Neuronal stem cell (in vitro differentiated cells): ENCODE data around the gene NFYA.
A peak's percentile ranks its signal among the peaks of the same experiment; 100 is the strongest.

Experiments
- DNase-seq: peaks from one replicate; pipeline ENCODE4 v3.0.0-alpha.2; 2013; ENCODE audit warnings: low spot score
- H2AFZ ChIP-seq: one replicate; pipeline ENCODE4 v1.6.1; 2013; ENCODE audit warnings: mild to moderate bottlenecking, low read length, inconsistent platforms
- H2AK5ac ChIP-seq: 2 replicates; pipeline ENCODE4 v1.6.1; 2013; ENCODE audit warnings: low read depth, mild to moderate bottlenecking, inconsistent platforms, low read length, moderate library complexity, mixed read lengths
- H2BK120ac ChIP-seq: 2 replicates; pipeline ENCODE4 v1.6.1; 2013; ENCODE audit warnings: low read depth, mild to moderate bottlenecking, inconsistent platforms, low read length, moderate library complexity, mixed read lengths
- H2BK12ac ChIP-seq: one replicate; pipeline ENCODE4 v1.6.1; 2013; ENCODE audit warnings: low read length, inconsistent platforms
- H2BK15ac ChIP-seq: 2 replicates; pipeline ENCODE4 v1.6.1; 2013; ENCODE audit warnings: mild to moderate bottlenecking, low read length, inconsistent platforms, mixed read lengths
- H2BK5ac ChIP-seq: one replicate; pipeline ENCODE4 v1.6.1; 2013; ENCODE audit warnings: inconsistent platforms, mild to moderate bottlenecking, low read length, moderate library complexity
- H3K14ac ChIP-seq: one replicate; pipeline ENCODE4 v1.6.1; 2013; ENCODE audit warnings: low read length, inconsistent platforms
- H3K18ac ChIP-seq: 2 replicates; pipeline ENCODE4 v1.6.1; 2013; ENCODE audit warnings: low read length, inconsistent platforms
- H3K23ac ChIP-seq: 2 replicates; pipeline ENCODE4 v1.6.1; 2013; ENCODE audit warnings: low read depth, mild to moderate bottlenecking, mixed read lengths, low read length, inconsistent platforms; ENCODE audit not compliant: poor library complexity
- H3K27ac ChIP-seq: replicated peaks from 3 replicates; pipeline ENCODE4 v1.5.1; 2013; ENCODE audit warnings: low read length, inconsistent platforms
- H3K27me3 ChIP-seq, 3 experiments: 2 replicates each; pipeline ENCODE4 v1.6.1; 2013; ENCODE audit warnings: low read length in 3 of 3, mild to moderate bottlenecking in 2 of 3, inconsistent platforms in 1 of 3, low read depth in 1 of 3, mixed read lengths in 1 of 3, moderate library complexity in 1 of 3; ENCODE audit not compliant: control insufficient read depth in 3 of 3, insufficient read depth in 3 of 3
- H3K36me3 ChIP-seq, 2 donors: replicated peaks in 1 of 2; 2 replicates each; pipeline ENCODE4 v1.6.1; 2013; ENCODE audit warnings: low read length in 2 of 2; ENCODE audit not compliant: control insufficient read depth in 2 of 2, insufficient read depth in 2 of 2
- H3K4ac ChIP-seq: 2 replicates; pipeline ENCODE4 v1.6.1; 2013; ENCODE audit warnings: inconsistent platforms, mild to moderate bottlenecking, low read length, moderate library complexity
- H3K4me1 ChIP-seq, 2 donors: 1 replicate in 1 of 2; 2 replicates in 1 of 2; pipeline ENCODE4 v1.6.1; 2013; ENCODE audit warnings: low read length in 2 of 2, low read depth in 1 of 2; ENCODE audit not compliant: control insufficient read depth in 2 of 2, insufficient read depth in 1 of 2
- H3K4me2 ChIP-seq: one replicate; pipeline ENCODE4 v1.6.1; 2013; ENCODE audit warnings: mild to moderate bottlenecking, low read length, inconsistent platforms; ENCODE audit not compliant: insufficient read depth, poor library complexity, severe bottlenecking
- H3K4me3 ChIP-seq, 2 donors: 2 replicates each; pipeline ENCODE4 v1.5.1; 2013; ENCODE audit warnings: low read length in 2 of 2, mild to moderate bottlenecking in 2 of 2, inconsistent platforms in 1 of 2, moderate library complexity in 1 of 2
- H3K79me1 ChIP-seq: one replicate; pipeline ENCODE4 v1.6.1; 2013; ENCODE audit warnings: low read depth, mild to moderate bottlenecking, inconsistent platforms, low read length, moderate library complexity
- H3K9ac ChIP-seq: one replicate; pipeline ENCODE4 v1.6.1; 2013; ENCODE audit warnings: mild to moderate bottlenecking, low read depth, low read length, inconsistent platforms; ENCODE audit not compliant: poor library complexity
- H3K9me3 ChIP-seq, 2 donors: replicated peaks in 1 of 2; 2 replicates each; pipeline versions ENCODE3 to v1.6.1; 2013; ENCODE audit warnings: low read length in 2 of 2, mild to moderate bottlenecking in 2 of 2, inconsistent platforms in 1 of 2, low read depth in 1 of 2, mixed read lengths in 1 of 2, moderate library complexity in 1 of 2; ENCODE audit not compliant: control insufficient read depth in 2 of 2, insufficient read depth in 1 of 2
- H4K8ac ChIP-seq: one replicate; pipeline ENCODE4 v1.6.1; 2013; ENCODE audit warnings: low read depth, mild to moderate bottlenecking, inconsistent platforms, low read length, moderate library complexity
- H4K91ac ChIP-seq: one replicate; pipeline ENCODE4 v1.6.1; 2013; ENCODE audit warnings: low read length, low read depth, mild to moderate bottlenecking, inconsistent platforms; ENCODE audit not compliant: poor library complexity
- WGBS, 2 donors: extraction: QIAGEN DNeasy Blood & Tissue Kit; methylation state at CpG; one replicate each; pipeline ENCODE4 v1.1.7; 2013; ENCODE audit warnings: missing lambda C conversion rate in 2 of 2, mixed read lengths in 1 of 2; ENCODE audit not compliant: insufficient read length in 2 of 2, insufficient replicate concordance in 1 of 2; ENCODE audit errors: extremely low coverage in 2 of 2; 5-methylcytosine and 5-hydroxymethylcytosine counted together

The NFYA gene

GRCh38 chr6:41050536-41050935, 22.2 kb upstream of the NFYA start:
- Histone ChIP-seq H3K4me1 (peaks cover 4 to 5% of the 10 kb centered on the region in 2 donors), H2AFZ (no peak overlapping the region), H3K4me2 (no peak overlapping the region), H3K36me3 (no peaks in the 10 kb centered on the region), H3K4me3 (no peak overlapping the region), H3K23ac (no peak overlapping the region), H4K8ac (no peak overlapping the region), H2BK12ac (no peak overlapping the region), H2AK5ac (no peak overlapping the region), H3K9me3 (no peaks in the 10 kb centered on the region), H3K27me3 (no peaks in the 10 kb centered on the region), H3K4ac (no peak overlapping the region), H3K27ac (no peak overlapping the region), H3K18ac (no peak overlapping the region), H2BK5ac (no peak overlapping the region), H3K79me1 (no peaks in the 10 kb centered on the region), H2BK120ac (no peak overlapping the region), H4K91ac (no peak overlapping the region), H2BK15ac (no peak overlapping the region), H3K9ac (no peak overlapping the region), H3K14ac (no peak overlapping the region)
- no peak for DNase-seq
- no CpG with 5 or more reads among the region's 3 CpGs for WGBS, 2 donors

GRCh38 chr6:41051873-41052272, 20.9 kb upstream of the NFYA start:
- H3K4ac ChIP-seq = no peak overlapping the region
- H2BK5ac ChIP-seq = no peak overlapping the region
- no peak overlapping the region for H2BK12ac ChIP-seq
- H3K9ac ChIP-seq = no peak overlapping the region
- H3K9me3 ChIP-seq = no peaks in the 10 kb centered on the region
- no peak overlapping the region for H3K18ac ChIP-seq
- H3K4me3 ChIP-seq = no peak overlapping the region
- peak overlapping the region; percentile 4 for H2AFZ ChIP-seq
- no peak for DNase-seq
- H3K14ac ChIP-seq = no peak overlapping the region
- no peak overlapping the region for H3K23ac ChIP-seq
- H4K91ac ChIP-seq = no peak overlapping the region
- no peak overlapping the region for H3K27ac ChIP-seq
- WGBS, 2 donors = no CpG with 5 or more reads among the region's 5 CpGs
- no peak overlapping the region for H3K4me2 ChIP-seq
- H3K79me1 ChIP-seq = no peaks in the 10 kb centered on the region
- no peak overlapping the region for H4K8ac ChIP-seq
- no peak overlapping the region for H2BK120ac ChIP-seq
- no peaks in the 10 kb centered on the region for H3K27me3 ChIP-seq
- H3K36me3 ChIP-seq = no peaks in the 10 kb centered on the region
- no peak overlapping the region for H2AK5ac ChIP-seq
- peaks cover 4 to 5% of the 10 kb centered on the region in 2 donors for H3K4me1 ChIP-seq
- no peak overlapping the region for H2BK15ac ChIP-seq

GRCh38 chr6:41053041-41053440, 19.7 kb upstream of the NFYA start, which contains the start of gene APOBEC2:
Gene APOBEC2 (plus strand): TSS chr6:41053202. CDS start chr6:41053348, 146 bp downstream.
- DNase-seq = no peak
- Histone ChIP-seq H2AFZ (peak within 1 kb of the TSS; percentile 4), H3K23ac (no peak within 1 kb of the TSS), H3K9ac (peak within 1 kb of the TSS; percentile 45), H4K8ac (no peak within 1 kb of the TSS), H3K14ac (no peak within 1 kb of the TSS), H3K4ac (no peak within 1 kb of the TSS), H3K4me2 (no peak within 1 kb of the TSS), H3K36me3 (no peaks in the 10 kb centered on the region), H4K91ac (no peak within 1 kb of the TSS), H2BK120ac (no peak within 1 kb of the TSS), H2BK5ac (peak within 1 kb of the TSS; percentile 12), H3K18ac (peak within 1 kb of the TSS; percentile 49), H3K27me3 (no peaks in the 10 kb centered on the region), H2BK12ac (no peak within 1 kb of the TSS), H2AK5ac (no peak within 1 kb of the TSS), H3K4me3 (no peak within 1 kb of the TSS), H3K27ac (no peak within 1 kb of the TSS), H2BK15ac (no peak within 1 kb of the TSS), H3K4me1 (peaks cover 4 to 5% of the 10 kb centered on the region in 2 donors), H3K9me3 (no peaks in the 10 kb centered on the region), H3K79me1 (no peaks in the 10 kb centered on the region)
- no CpG with 5 or more reads among the region's 5 CpGs for WGBS, 2 donors

GRCh38 chr6:41054511-41054910, 18.3 kb upstream of the NFYA start:
- DNase-seq = no peak
- H3K79me1 ChIP-seq = no peaks in the 10 kb centered on the region
- no peak overlapping the region for H3K4ac ChIP-seq
- H3K27ac ChIP-seq = no peak overlapping the region
- no peak overlapping the region for H3K4me3 ChIP-seq
- H2BK12ac ChIP-seq = no peak overlapping the region
- H4K8ac ChIP-seq = no peak overlapping the region
- no peak overlapping the region for H3K23ac ChIP-seq
- H2AFZ ChIP-seq = no peak overlapping the region
- no peak overlapping the region for H2BK5ac ChIP-seq
- H3K18ac ChIP-seq = no peak overlapping the region
- no peak overlapping the region for H4K91ac ChIP-seq
- H3K27me3 ChIP-seq = no peaks in the 10 kb centered on the region
- WGBS, 2 donors = no CpG with 5 or more reads among the region's 3 CpGs
- no peak overlapping the region for H2BK15ac ChIP-seq
- no peak overlapping the region for H3K9ac ChIP-seq
- H3K36me3 ChIP-seq = no peaks in the 10 kb centered on the region
- H2BK120ac ChIP-seq = no peak overlapping the region
- no peak overlapping the region for H3K4me2 ChIP-seq
- H3K14ac ChIP-seq = no peak overlapping the region
- no peak overlapping the region for H2AK5ac ChIP-seq
- no peaks in the 10 kb centered on the region for H3K9me3 ChIP-seq
- peaks cover 5 to 7% of the 10 kb centered on the region in 2 donors for H3K4me1 ChIP-seq
